HG03354 (cell line): Measurements from ENCODE around the gene PSME3.

Source experiments
- ATAC-seq: cut with Tn5 transposase; IDR thresholded peaks from one replicate; pipeline ENCODE4 v1.9.1; 2021; ENCODE audit warnings: mild to moderate bottlenecking; ENCODE audit not compliant: unreplicated experiment, poor library complexity, severe bottlenecking

The PSME3 gene

DNA sequence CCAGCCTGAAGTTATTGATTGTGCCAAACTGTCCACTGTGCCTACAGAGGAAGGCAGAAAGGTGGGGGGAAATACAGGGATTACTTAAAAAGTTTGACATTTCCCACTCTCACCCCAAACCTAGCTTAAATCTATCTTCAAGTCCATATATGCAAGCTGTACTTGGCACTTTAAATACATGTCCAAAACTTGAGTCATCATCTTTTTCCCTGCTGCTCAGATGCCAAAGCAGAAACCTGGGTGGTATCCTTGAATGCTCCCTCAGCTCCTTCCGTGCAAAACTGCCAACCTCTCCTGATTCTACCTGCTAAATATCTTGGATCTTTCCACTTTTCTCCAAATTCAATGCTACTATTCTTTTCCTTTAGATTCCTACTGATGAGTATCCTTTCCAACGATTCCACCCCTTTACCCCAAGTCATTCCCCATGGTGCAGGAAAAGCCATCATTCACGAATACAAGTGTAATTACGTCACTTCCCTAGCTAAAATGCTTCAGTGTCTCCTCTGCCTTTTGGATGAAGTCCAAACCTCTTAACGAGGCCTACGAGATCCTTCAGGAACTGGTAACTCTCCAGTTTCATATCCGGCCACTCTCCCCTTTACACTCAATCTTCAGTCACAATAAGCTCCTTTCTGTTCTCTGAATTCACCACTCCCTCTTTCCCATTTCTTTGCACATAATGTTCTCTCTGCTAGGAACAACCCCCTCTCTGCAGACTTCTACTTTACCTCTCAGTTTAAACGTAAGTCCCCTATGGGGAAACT, 18.4 kb upstream of the PSME3 start:
- ATAC-seq: no peak

- no peak for ATAC-seq
Observed at GRCh38 chr17:42817866-42818265, 15.3 kb upstream of the PSME3 start.

- ATAC-seq: no peak
Observed at GRCh38 chr17:42818379-42818778, 14.8 kb upstream of the PSME3 start.

DNA sequence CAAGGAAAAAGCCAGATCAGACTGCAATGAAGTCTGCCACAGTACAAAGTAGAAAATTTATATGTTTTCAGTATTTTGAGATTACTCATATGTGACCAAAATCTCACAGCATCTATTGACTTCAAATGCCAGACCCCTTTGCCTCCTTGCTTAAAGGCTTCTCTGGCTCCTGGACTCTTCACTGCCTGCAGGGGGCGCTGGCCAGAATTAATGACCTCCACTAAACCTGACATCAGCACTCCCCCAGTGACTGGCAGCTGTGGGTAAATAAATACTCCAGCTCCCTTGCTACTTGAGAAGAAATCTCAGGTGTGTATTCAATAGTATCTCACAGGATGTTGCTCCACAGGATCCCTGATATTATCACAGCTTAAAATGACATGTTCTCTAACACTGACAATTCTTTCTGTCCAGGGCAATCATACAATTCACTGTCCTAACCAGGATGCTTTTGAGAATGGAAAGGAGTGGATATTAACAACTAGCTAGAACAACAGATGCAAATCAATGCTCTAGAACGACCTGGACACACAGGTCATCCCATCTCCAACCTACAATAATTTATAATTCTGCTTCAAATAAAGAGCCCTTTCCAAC, 13.2 kb upstream of the PSME3 start:
- ATAC-seq: peak; percentile 41

DNA sequence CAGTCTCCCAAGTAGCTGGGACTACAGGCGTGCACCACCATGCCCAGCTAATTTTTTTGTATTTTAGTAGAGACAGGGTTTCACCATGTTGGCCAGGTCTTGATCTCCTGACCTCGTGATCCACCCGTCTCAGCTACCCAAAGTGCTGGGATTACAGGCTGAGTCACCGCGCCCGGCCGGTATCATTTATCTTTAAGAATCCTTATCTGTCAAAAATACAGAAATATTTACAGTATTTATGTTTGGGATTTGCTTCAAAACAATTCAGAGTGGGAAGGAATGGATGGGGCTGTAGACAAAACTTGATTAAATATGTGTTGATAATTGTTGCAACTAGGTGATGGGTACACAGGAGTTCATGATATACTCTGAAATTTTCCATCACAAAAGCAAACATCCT, 12.0 kb upstream of the PSME3 start:
- no peak for ATAC-seq

GRCh38 chr17:42827472-42827871, 5.7 kb upstream of the PSME3 start:
- no peak for ATAC-seq

- no peak for ATAC-seq
Observed at GRCh38 chr17:42830971-42831370, 2.2 kb upstream of the PSME3 start.

- peak; percentile 5 for ATAC-seq
Observed at GRCh38 chr17:42832213-42832933, 824 bp upstream of the PSME3 start.

DNA sequence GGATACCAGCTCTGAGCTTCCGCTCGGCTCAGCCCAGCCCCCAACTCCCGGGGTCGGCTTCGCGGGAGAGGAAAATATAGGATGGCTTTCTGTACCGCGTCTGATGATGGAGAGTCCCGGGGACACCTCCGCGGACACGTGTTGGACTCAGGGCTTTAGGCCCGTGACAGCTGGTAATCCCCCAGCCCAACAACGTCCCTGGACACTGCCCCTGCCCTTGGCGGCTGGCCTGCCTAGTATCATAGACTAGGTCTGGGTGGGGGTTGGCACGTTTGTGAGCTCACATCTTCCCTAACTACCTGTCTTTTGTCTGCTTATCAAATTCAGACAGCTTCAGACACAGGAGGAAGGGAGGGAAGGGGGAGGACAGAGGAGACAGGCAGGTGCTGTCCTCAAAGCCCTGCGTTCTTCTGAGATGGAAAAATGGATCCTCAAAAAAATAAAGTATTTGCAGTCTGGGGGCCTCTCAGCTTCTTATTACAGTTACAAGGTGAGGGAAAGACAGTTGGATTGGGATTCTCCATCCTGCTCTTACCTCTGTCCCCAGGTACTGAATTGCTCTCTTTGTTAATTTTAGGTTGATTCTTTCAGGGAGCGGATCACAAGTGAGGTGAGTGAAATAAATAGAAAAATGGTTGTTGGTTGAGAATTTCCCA, 698 bp downstream of the PSME3 start:
- peak; percentile 22 for ATAC-seq

DNA sequence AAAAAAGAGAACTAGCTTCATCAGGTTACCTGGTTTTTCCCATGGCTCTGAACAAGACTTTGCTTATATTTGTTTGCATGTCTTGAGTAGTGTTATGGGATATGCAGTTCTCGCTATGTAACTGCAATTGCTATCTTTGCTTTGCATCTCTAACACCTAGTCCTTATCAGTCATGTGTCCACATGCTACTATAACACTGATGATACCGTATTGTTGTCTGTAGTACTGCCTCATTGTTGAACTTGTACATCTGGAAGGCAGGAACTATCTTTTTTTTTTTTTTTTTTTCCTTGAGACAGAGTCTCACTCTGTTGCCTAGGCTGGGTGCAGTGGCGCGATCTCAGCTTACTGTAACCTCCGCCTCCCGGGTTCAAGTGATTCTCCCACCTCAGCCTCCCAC, 2.5 kb downstream of the PSME3 start:
- ATAC-seq: no peak

DNA sequence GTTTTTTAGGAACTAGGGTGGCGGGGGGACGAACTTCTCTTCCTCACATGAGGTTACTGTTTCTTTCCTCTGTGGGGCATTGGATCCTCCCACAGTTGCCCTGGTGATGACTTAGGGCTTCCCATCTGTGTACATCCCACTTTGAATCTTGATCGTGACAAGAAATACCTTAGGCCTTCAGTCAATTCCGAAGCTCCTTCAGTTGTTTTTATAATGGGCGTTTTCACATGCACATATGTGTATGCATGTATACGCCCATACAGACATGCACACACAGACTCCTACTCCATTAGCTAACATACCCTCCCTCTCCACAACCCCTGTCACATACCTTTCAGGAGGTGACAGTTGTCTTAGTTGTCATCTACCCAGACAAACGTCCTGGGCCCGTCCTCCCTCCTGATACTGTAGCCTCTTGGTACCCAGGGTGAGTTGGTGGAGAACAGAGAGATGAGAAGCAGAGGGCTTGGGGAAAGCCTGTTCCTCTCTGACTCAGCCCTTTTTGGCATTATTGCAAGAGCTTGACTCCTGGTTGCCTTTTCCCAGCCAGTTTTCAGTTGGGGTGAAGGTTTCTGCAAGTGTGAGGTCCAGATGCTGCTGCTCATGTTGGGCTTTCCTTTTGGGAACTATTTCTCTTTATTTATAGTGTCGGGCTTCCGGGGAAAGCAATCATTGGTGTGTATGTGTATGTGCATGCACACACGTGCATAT, 8.9 kb downstream of the PSME3 start:
- ATAC-seq: no peak

- ATAC-seq: no peak
Observed at GRCh38 chr17:42843358-42843934, 10.2 kb downstream of the PSME3 start.

DNA sequence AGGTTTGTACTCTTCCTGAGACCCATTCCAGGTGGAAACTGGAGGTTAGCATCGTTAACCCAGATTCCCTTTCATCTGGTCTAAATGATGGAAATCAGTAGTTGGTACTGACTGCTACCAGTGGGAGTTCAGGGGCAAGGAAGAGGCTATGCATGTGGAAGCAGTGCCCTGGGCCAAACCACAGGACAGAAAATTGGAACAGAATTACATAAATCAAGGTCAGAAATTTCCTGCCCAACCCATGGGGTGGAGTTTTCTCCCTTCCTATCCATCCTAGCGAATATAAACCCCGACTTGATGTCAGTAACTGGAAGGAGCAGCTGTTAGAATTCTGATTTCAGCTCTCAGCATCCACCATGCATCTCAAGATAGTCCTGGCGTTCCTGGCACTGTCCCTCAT, 11.1 kb downstream of the PSME3 start, which contains the start of gene AOC2:
AOC2 (plus strand) TSS at position 310 of the 400 bp plus-strand sequence; CDS start at position 357, 47 bp downstream.
- no peak for ATAC-seq

DNA sequence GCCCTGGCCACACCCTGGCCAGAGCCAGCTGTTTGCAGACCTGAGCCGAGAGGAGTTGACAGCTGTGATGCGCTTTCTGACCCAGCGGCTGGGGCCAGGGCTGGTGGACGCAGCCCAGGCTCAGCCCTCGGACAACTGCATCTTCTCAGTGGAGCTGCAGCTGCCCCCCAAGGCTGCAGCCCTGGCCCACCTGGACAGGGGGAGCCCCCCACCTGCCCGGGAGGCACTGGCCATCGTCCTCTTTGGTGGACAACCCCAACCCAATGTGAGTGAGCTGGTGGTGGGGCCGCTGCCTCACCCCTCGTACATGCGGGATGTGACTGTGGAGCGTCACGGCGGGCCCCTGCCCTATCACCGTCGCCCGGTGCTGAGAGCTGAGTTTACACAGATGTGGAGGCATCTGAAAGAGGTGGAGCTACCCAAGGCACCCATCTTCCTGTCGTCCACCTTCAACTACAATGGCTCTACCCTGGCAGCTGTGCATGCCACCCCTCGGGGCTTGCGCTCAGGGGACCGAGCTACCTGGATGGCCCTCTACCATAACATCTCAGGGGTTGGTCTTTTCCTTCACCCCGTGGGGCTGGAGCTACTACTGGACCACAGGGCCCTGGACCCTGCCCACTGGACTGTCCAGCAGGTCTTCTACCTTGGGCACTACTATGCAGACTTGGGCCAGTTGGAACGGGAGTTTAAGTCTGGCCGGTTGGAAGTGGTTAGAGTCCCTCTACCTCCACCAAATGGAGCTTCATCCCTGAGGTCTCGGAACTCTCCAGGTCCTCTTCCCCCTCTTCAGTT, 11.8 kb downstream of the PSME3 start:
- no peak for ATAC-seq

GRCh38 chr17:42845556-42845917, 12.3 kb downstream of the PSME3 start:
- no peak for ATAC-seq

DNA sequence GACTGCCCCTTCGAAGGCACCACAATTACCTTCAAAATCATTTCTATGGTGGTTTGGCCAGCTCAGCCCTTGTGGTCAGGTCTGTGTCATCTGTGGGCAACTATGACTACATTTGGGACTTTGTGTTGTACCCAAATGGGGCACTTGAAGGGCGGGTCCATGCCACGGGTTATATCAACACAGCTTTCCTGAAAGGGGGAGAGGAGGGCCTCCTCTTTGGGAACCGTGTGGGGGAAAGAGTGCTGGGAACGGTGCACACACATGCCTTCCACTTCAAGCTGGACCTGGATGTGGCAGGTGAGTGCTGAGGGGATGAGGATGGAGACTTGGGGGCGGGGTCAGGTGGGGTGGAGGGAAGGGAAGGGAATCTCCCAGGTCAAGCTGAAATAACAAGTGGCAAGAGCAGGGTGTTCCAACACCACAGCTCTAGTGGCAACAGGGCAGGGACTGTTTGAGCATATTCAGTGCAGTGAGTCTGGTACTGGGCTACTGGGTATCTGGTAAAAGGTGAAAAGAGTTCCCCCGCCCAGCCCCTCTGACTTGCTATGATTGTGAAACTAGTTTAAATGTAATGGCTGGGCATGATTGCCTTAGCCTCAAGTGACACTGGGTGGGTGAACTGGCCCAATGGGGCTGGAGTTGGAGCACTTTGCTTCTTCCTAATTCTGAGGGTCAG, 12.9 kb downstream of the PSME3 start:
- ATAC-seq: no peak

GRCh38 chr17:42846594-42847280, 13.5 kb downstream of the PSME3 start:
- ATAC-seq: no peak

GRCh38 chr17:42848093-42848492, 14.9 kb downstream of the PSME3 start:
- ATAC-seq: no peak
